Activated naive CD8-positive, alpha-beta T cell (primary cell): ENCODE data around the gene SLC2A4.
A peak's percentile ranks its signal among the peaks of the same experiment; 100 is the strongest.

Source experiments
- H3K27ac Mint-ChIP-seq: one replicate; pipeline ENCODE4 v1.8.0; 2021; ENCODE audit warnings: mixed read lengths
- H3K27me3 Mint-ChIP-seq: one replicate; pipeline ENCODE4 v1.8.0; 2021; ENCODE audit warnings: mixed read lengths
- H3K36me3 Mint-ChIP-seq: one replicate; pipeline ENCODE4 v1.8.0; 2021; ENCODE audit warnings: mixed read lengths
- H3K4me1 Mint-ChIP-seq: one replicate; pipeline ENCODE4 v1.8.0; 2021; ENCODE audit warnings: low read depth, mixed read lengths
- H3K4me3 Mint-ChIP-seq: one replicate; pipeline ENCODE4 v1.8.0; 2021; ENCODE audit warnings: mild to moderate bottlenecking, mixed read lengths
- H3K9me3 Mint-ChIP-seq: one replicate; pipeline ENCODE4 v1.8.0; 2021; ENCODE audit warnings: low read depth, mixed read lengths

SLC2A4 gene

GRCh38 chr17:7281953-7282751 lies 634 bp downstream of the SLC2A4 start:
- Mint-ChIP-seq H3K27me3 (peaks cover 7% of the 10 kb centered on the region), H3K4me1 (peaks cover 10% of the 10 kb centered on the region), H3K27ac (no peak overlapping the region), H3K4me3 (peak overlapping the region; percentile 81), H3K9me3 (no peaks in the 10 kb centered on the region), H3K36me3 (no peaks in the 10 kb centered on the region)

DNA sequence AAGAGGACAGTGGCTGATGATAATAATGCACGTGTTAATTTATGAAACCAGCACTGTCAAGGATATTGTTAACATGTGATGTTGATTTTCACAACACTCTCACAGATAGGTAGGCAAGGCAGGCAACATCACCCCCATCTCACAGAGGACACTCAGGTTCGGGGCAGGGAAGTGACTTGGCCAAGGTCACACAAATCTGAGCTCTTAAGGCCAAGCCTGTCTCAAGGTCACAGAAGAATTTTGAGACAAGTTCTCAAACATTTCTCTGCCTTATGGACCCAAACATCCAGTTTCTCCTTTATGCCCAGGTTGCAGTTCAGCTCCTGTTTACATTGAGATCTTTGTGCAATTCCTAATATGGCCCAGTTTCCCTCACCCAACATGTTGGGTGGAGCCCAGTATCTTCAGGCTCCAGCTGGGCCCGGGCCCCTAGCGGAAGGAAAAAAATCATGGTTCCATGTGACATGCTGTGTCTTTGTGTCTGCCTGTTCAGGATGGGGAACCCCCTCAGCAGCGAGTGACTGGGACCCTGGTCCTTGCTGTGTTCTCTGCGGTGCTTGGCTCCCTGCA lies 1.3 kb downstream of the SLC2A4 start:
- peak overlapping the region; percentile 64 for H3K4me3 Mint-ChIP-seq
- H3K36me3 Mint-ChIP-seq: no peaks in the 10 kb centered on the region
- H3K9me3 Mint-ChIP-seq: no peaks in the 10 kb centered on the region
- H3K27me3 Mint-ChIP-seq: peaks cover 7% of the 10 kb centered on the region
- no peak overlapping the region for H3K27ac Mint-ChIP-seq
- peaks cover 10% of the 10 kb centered on the region for H3K4me1 Mint-ChIP-seq

DNA sequence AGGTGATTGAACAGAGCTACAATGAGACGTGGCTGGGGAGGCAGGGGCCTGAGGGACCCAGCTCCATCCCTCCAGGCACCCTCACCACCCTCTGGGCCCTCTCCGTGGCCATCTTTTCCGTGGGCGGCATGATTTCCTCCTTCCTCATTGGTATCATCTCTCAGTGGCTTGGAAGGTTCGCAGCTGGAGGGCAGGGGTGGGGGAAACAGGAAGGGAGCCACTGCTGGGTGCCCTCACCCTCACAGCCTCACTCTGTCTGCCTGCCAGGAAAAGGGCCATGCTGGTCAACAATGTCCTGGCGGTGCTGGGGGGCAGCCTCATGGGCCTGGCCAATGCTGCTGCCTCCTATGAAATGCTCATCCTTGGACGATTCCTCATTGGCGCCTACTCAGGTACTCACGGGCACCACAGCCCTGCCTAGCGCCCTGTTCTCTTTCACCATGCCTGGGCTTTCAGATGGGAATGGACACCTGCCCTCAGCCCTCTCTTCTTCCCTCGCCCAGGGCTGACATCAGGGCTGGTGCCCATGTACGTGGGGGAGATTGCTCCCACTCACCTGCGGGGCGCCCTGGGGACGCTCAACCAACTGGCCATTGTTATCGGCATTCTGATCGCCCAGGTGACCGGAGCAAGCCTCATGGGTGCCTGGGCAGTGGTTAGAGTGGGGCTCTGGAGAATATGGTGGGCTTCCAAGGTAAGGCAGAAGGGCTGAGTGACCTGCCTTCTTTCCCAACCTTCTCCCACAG lies 2.1 kb downstream of the SLC2A4 start:
- H3K4me1 Mint-ChIP-seq: peaks cover 10% of the 10 kb centered on the region
- H3K27me3 Mint-ChIP-seq: peaks cover 7% of the 10 kb centered on the region
- no peaks in the 10 kb centered on the region for H3K36me3 Mint-ChIP-seq
- H3K9me3 Mint-ChIP-seq: no peaks in the 10 kb centered on the region
- H3K4me3 Mint-ChIP-seq: no peak overlapping the region
- H3K27ac Mint-ChIP-seq: no peak overlapping the region

- Mint-ChIP-seq H3K9me3 (no peaks in the 10 kb centered on the region), H3K4me3 (no peak overlapping the region), H3K27ac (no peak overlapping the region), H3K36me3 (no peaks in the 10 kb centered on the region), H3K4me1 (peaks cover 10% of the 10 kb centered on the region), H3K27me3 (peaks cover 7% of the 10 kb centered on the region)
These were observed 3.4 kb downstream of the SLC2A4 start for GRCh38 chr17:7284911-7285310.

GRCh38 chr17:7285679-7286078 lies 4.2 kb downstream of the SLC2A4 start:
- H3K27me3 Mint-ChIP-seq: peaks cover 7% of the 10 kb centered on the region
- H3K27ac Mint-ChIP-seq: no peak overlapping the region
- no peaks in the 10 kb centered on the region for H3K36me3 Mint-ChIP-seq
- no peak overlapping the region for H3K4me3 Mint-ChIP-seq
- no peaks in the 10 kb centered on the region for H3K9me3 Mint-ChIP-seq
- peaks cover 9% of the 10 kb centered on the region for H3K4me1 Mint-ChIP-seq

DNA sequence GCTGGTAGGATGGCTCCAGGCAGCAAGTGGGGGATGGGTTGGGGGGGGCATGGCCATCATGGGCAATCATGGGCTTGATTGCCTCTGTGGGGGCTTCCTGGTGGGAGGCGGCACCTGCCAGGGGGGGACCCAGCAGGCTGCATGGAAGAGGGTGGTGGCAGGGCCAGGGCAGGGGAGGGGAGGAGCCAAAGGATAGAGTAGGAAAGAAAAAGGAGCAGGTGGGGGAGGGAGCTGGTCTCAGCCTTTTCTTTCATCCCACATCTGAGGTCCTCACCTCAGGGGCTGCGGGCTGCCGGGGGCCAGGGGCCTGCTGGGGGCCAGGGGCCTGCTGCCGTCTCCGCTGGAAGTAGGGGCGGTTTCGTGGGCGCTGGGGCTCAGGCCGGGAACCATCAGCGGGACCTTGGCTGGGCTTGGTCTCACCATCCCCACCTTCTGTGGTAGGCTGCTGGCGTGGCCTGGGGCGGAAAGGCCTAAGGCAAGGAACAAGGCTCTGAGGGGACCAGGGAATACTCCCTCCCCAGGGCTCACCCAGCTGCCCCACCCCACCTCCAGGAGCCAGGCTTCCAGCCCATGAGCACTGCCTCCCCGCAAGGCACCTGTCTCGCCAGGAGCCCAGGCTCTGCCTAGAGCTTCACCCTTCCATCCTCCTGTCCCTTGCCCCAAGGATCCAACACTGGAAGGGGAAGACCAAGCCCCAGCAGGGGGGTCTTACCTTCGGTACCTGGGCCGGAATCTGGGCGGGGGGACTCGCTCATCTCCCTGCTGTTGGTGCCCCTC lies 7.9 kb downstream of the SLC2A4 start:
- Mint-ChIP-seq H3K4me1 (peaks cover 9% of the 10 kb centered on the region), H3K27me3 (no peaks in the 10 kb centered on the region), H3K36me3 (no peaks in the 10 kb centered on the region), H3K4me3 (no peak overlapping the region), H3K9me3 (no peaks in the 10 kb centered on the region), H3K27ac (no peak overlapping the region)

GRCh38 chr17:7290166-7290565 lies 8.6 kb downstream of the SLC2A4 start:
- peaks cover 12% of the 10 kb centered on the region for H3K4me1 Mint-ChIP-seq
- peaks cover under 1% of the 10 kb centered on the region for H3K27me3 Mint-ChIP-seq
- H3K4me3 Mint-ChIP-seq: no peak overlapping the region
- H3K36me3 Mint-ChIP-seq: no peaks in the 10 kb centered on the region
- no peak overlapping the region for H3K27ac Mint-ChIP-seq
- H3K9me3 Mint-ChIP-seq: no peaks in the 10 kb centered on the region

DNA sequence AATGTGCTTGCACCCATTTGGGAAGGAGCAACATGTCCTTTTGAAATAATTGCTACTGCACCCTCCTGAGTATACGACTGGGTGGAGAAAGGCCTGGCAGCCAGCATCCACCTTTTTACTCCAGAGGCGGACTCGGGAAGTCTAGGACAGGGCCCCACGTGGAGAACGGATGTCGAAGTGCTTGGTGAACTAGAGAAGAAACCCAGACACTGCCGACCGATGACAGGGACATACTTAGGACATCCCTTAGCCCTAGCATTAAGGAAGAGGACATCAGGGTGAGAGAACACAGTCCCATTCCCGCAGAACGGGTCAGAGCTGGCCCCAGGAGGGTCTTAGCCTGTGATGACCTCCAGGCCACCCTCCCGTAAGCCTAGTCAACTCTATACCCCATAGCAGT lies 9.2 kb downstream of the SLC2A4 start:
- Mint-ChIP-seq H3K4me1 (peaks cover 15% of the 10 kb centered on the region), H3K4me3 (no peak overlapping the region), H3K36me3 (no peaks in the 10 kb centered on the region), H3K27me3 (peaks cover 3% of the 10 kb centered on the region), H3K9me3 (no peaks in the 10 kb centered on the region), H3K27ac (no peak overlapping the region)

DNA sequence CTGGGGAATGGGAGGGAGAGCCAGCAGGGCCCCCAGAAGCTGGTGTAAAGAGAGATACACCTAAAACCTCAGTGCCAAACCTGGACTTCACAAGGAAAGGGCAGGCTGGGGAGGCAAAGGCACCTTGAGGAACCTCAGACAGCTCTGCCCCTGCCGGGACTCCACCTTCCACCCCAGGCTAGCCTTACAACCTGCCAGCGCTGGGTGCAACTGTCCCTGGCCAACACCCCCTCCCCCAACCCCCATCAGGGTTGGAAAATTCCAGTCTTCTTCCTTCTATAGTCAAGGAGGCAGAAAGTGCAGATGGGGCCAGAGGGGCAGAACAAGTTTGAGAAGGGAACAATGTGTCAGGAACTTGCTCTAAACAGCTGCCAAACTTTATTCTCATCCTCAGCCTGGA lies 10.7 kb downstream of the SLC2A4 start:
- no peak overlapping the region for H3K4me3 Mint-ChIP-seq
- peaks cover 23% of the 10 kb centered on the region for H3K4me1 Mint-ChIP-seq
- peaks cover 3% of the 10 kb centered on the region for H3K27me3 Mint-ChIP-seq
- H3K9me3 Mint-ChIP-seq: no peaks in the 10 kb centered on the region
- no peaks in the 10 kb centered on the region for H3K36me3 Mint-ChIP-seq
- no peak overlapping the region for H3K27ac Mint-ChIP-seq

DNA sequence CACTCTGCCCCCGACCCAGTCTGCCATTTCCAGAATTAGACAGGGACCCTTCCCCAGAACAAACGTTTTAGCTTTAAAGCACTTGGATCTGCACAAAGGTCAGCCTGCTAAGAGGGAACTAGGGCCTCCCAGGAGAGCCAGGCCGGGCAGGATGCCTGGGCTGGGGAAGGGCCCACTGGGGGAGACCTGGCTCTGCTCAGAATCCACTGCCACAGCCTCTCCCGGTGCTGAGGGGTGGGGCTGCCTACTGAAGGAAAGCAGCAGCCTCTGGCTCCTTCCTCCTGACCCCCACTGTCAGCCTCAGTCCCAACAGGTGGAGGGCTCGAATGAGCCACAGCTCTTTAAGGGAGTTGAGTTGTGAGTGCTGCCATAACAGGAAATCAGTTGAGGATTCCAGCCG lies 11.2 kb downstream of the SLC2A4 start:
- Mint-ChIP-seq H3K4me3 (no peak overlapping the region), H3K36me3 (no peaks in the 10 kb centered on the region), H3K27me3 (peaks cover 3% of the 10 kb centered on the region), H3K4me1 (peaks cover 23% of the 10 kb centered on the region), H3K27ac (no peak overlapping the region), H3K9me3 (no peaks in the 10 kb centered on the region)

DNA sequence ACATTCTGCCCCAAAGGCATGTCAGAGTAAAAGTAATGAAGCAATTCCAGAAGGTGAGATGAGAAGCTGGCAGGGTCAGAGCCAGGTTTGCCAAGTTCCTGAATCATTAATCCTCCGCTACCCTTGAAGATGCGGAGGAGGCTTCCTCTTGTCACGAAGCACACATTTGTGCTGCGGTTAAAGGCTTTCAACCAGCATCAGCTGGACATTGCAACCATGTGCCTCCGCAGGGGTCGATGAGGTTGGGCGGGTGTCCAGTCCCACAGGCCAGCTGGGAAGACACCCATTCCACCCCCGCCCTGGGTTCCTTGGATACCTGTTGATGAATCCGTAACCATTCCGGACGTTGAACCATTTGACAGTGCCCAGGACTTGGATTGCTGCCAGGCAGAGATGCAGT lies 11.6 kb downstream of the SLC2A4 start:
- Mint-ChIP-seq H3K4me3 (peak overlapping the region; percentile 59), H3K27ac (no peak overlapping the region), H3K27me3 (peaks cover 3% of the 10 kb centered on the region), H3K36me3 (no peaks in the 10 kb centered on the region), H3K9me3 (no peaks in the 10 kb centered on the region), H3K4me1 (peaks cover 23% of the 10 kb centered on the region)

DNA sequence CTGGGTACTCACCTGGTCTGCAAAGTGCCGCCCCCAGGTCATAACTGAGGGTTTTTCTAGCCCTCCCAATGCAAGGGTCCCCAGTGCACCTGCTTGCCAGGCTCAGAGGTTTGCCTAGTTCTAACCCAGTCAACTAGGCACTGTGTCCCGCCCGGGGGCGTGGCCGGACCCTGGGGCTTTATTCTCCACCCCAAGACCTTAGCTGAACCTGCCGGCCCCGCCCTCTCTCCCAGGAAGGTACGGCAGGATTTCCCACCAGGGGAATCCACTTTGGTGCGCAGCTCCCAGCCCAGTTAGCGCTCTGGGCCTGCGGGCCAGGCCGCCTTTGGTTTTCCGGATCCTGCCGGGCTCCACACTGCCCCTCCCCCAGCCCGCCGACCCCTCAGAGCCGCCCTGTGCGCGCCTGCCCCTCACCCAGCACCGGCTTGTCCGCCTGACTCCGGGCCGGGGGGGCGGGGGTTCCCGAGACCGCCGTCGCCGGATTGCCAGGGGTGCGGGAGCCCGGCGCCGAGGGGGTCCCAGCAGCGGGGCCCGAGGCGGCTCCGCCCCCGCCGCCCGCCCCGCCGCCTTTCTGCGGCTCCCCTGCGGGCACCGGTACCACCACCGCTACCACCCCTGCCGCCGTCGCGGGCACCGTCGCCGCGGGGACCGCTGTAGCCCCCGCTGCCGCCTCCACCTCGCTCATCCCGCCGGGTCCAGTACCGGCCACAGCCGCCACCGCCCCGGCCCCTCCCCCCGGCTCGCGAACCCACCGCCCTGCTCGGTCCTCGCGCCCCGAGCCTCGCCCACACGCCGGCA lies 12.5 kb downstream of the SLC2A4 start:
- Mint-ChIP-seq H3K27ac (no peak overlapping the region), H3K36me3 (no peaks in the 10 kb centered on the region), H3K27me3 (peaks cover 3% of the 10 kb centered on the region), H3K9me3 (no peaks in the 10 kb centered on the region), H3K4me3 (peak overlapping the region; percentile 59), H3K4me1 (peaks cover 23% of the 10 kb centered on the region)

GRCh38 chr17:7294614-7295153 lies 13.2 kb downstream of the SLC2A4 start, which contains the start of gene YBX2:
Gene YBX2, minus strand, starts transcription at chr17:7294639. Its CDS starts 139 bp downstream, at chr17:7294500.
- Mint-ChIP-seq H3K9me3 (no peaks in the 10 kb centered on the region), H3K27ac (peak within 1 kb of the TSS; percentile 50), H3K36me3 (no peaks in the 10 kb centered on the region), H3K27me3 (peaks cover 3% of the 10 kb centered on the region), H3K4me1 (peaks cover 23% of the 10 kb centered on the region), H3K4me3 (peak within 1 kb of the TSS; percentile 85)
